Vagina (tissue), 2 donors: ENCODE data around the gene RETREG1.

ENCODE experiments used
- POLR2AphosphoS5 ChIP-seq, 2 donors: sonication (generic); formaldehyde crosslinking; IDR thresholded peaks; one replicate each; pipeline ENCODE4 v1.9.0; 2017; ENCODE audit warnings: antibody characterized with exemption in 2 of 2, mild to moderate bottlenecking in 2 of 2, low read depth in 1 of 2; ENCODE audit not compliant: insufficient read depth in 1 of 2
- TF ChIP-seq, protein P1 (sequence below), 3 experiments: fragments of 450-650 bp in 2 of 3; fragments of 200-600 bp in 1 of 3; sonication (generic) in 1 of 3; IDR thresholded peaks; one replicate each; pipeline ENCODE4 v1.5.1; 2017 to 2019; ENCODE audit warnings: antibody characterized with exemption in 3 of 3, mild to moderate bottlenecking in 2 of 3, moderate library complexity in 2 of 3

DNA sequence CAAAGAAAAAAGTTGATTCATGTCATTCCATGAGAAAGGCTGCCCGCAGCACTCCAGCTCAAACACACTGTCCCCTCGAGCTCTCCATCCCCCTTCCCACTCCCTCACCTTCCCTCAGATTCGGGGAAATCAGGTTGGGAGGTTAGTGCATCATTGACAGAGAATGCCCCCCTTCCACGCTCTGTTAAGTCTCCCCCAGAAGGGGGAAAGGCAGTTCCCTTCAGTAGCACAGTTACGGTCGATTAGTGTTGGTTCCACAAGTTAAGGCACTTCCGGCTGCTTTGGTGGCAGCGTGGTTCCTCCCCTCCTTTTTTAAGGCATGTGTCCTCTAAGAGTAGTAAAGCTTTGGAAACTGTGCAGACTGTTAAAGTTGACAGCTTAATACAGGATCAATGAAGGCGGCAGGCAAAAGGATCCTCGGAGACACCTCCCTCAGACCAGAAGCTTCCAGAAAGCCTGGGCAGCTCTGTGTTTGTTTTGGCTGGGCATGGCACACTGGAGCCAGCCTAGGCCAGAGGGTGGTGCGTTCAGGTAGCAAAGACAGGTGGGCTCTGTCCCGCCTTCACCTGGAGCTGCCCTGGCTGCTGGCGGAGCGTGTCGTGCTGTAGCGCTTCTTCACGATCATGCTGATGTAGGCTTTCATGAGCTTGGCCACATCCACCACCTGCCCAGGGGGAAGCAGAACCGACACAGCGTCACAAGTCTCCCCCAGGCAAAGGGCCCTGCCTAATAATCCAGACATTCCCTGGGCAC lies 49.5 kb upstream of the RETREG1 start:
- TF ChIP-seq POLR2AphosphoS5 (IDR thresholded peaks at IDR 0.05; ENCODE audit: insufficient read depth in 1 of 2, low read depth in 1 of 2), result no peak
- TF ChIP-seq, protein P1, sequence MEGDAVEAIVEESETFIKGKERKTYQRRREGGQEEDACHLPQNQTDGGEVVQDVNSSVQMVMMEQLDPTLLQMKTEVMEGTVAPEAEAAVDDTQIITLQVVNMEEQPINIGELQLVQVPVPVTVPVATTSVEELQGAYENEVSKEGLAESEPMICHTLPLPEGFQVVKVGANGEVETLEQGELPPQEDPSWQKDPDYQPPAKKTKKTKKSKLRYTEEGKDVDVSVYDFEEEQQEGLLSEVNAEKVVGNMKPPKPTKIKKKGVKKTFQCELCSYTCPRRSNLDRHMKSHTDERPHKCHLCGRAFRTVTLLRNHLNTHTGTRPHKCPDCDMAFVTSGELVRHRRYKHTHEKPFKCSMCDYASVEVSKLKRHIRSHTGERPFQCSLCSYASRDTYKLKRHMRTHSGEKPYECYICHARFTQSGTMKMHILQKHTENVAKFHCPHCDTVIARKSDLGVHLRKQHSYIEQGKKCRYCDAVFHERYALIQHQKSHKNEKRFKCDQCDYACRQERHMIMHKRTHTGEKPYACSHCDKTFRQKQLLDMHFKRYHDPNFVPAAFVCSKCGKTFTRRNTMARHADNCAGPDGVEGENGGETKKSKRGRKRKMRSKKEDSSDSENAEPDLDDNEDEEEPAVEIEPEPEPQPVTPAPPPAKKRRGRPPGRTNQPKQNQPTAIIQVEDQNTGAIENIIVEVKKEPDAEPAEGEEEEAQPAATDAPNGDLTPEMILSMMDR (IDR thresholded peaks at IDR 0.05), result no peak
